Measurements from ENCODE around the gene SMIM33.

DNA sequence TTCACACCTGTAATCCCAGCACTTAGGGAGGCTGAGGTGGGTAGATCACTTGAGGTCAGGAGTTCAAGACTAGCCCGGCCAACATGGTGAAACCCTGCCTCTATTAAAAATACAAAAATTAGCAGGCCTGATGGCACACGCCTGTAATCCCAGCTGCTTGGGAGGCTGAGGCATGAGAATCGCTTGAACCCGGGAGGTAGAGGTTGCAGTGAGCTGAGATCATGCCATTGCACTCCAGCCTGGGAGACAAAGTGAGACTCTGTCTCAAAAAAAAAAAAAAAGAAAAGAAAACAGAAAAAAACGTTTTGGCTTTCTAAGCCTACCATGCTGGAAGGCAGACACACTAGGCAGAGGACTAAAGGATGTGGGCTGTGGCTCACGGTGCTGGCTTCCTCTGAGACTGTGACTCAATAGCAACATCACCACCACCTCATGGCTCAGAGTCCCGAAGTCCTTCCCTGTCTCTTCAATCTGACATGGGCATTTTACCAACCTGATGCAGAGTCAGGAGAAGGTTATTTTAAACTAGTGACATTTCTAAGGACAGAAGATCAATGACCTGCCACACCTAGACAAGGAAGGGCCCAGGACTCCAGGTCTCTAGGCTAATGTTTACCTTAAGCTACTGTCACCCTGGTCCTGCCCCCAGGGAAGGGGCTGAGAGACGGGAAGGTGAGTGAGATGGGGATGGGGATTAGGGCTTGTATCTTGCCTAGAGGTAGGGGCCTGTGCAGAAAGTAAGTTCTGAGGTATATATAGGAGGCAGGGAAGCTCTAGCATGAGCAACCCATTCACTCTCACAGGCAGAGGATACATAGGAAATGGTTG, 12.0 kb upstream of the SMIM33 start:
- TF ChIP-seq ZFP36 (IDR thresholded peaks at IDR 0.05; ENCODE audit: low read depth, low read length, partially characterized antibody) (no peak), SRSF1 (IDR thresholded peaks at IDR 0.05; ENCODE audit: low read depth, low read length) (no peak), MED1 (CRISPR knock-in tag; IDR thresholded peaks at IDR 0.05; ENCODE audit: borderline replicate concordance) (no peak), TAF7 (tag; IDR thresholded peaks at IDR 0.05) (no peak)
- TF ChIP-seq, protein P1, sequence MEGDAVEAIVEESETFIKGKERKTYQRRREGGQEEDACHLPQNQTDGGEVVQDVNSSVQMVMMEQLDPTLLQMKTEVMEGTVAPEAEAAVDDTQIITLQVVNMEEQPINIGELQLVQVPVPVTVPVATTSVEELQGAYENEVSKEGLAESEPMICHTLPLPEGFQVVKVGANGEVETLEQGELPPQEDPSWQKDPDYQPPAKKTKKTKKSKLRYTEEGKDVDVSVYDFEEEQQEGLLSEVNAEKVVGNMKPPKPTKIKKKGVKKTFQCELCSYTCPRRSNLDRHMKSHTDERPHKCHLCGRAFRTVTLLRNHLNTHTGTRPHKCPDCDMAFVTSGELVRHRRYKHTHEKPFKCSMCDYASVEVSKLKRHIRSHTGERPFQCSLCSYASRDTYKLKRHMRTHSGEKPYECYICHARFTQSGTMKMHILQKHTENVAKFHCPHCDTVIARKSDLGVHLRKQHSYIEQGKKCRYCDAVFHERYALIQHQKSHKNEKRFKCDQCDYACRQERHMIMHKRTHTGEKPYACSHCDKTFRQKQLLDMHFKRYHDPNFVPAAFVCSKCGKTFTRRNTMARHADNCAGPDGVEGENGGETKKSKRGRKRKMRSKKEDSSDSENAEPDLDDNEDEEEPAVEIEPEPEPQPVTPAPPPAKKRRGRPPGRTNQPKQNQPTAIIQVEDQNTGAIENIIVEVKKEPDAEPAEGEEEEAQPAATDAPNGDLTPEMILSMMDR (IDR thresholded peaks at IDR 0.05 in 2 of 3, conservative IDR thresholded peaks at IDR 0.05 in 1 of 3; ENCODE audit: insufficient read depth in 2 of 3, low read depth in 1 of 3, low read length in 3 of 3), result no peak
- TF ChIP-seq, protein P2, sequence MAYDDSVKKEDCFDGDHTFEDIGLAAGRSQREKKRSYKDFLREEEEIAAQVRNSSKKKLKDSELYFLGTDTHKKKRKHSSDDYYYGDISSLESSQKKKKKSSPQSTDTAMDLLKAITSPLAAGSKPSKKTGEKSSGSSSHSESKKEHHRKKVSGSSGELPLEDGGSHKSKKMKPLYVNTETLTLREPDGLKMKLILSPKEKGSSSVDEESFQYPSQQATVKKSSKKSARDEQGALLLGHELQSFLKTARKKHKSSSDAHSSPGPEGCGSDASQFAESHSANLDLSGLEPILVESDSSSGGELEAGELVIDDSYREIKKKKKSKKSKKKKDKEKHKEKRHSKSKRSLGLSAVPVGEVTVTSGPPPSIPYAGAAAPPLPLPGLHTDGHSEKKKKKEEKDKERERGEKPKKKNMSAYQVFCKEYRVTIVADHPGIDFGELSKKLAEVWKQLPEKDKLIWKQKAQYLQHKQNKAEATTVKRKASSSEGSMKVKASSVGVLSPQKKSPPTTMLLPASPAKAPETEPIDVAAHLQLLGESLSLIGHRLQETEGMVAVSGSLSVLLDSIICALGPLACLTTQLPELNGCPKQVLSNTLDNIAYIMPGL (CRISPR knock-in tag; IDR thresholded peaks at IDR 0.05), result no peak

All from K562 (cell line).